Stomach (tissue), 9 donors: Measurements from ENCODE around the gene RAI2. TPM values are rescaled to one million over a fixed set of nuclear protein-coding genes. Genes with fewer than 3 reads are reported as not detected.

ENCODE experiments used
- DNase-seq, 2 donors: peaks; one replicate each; pipeline versions ENCODE4 v3.0.0 to v3.0.0-alpha.2; 2013 to 2019
- H3K27ac ChIP-seq, 5 donors: fragments of 200-600 bp in 4 of 5; sonication (generic) in 4 of 5; one replicate each; pipeline ENCODE4 v1.5.1; 2013 to 2019; ENCODE audit warnings: mild to moderate bottlenecking in 1 of 5, moderate library complexity in 1 of 5
- H3K27me3 ChIP-seq, 3 donors: fragments of 200-600 bp; sonication (generic); one replicate each; pipeline ENCODE4 v1.5.1; 2017 to 2019; ENCODE audit warnings: mixed run types in 1 of 3
- H3K36me3 ChIP-seq, 4 donors: fragments of 200-600 bp; sonication (generic); 1 replicate in 3 of 4; 2 replicates in 1 of 4; pipeline ENCODE4 v1.5.1; 2016 to 2019
- H3K4me1 ChIP-seq, 4 donors: fragments of 200-600 bp; sonication (generic); one replicate each; pipeline ENCODE4 v1.5.1; 2016 to 2019
- H3K4me3 ChIP-seq, 4 donors: fragments of 200-600 bp; sonication (generic) in 3 of 4; one replicate each; pipeline ENCODE4 v1.5.1; 2016 to 2019; ENCODE audit warnings: mild to moderate bottlenecking in 1 of 4
- H3K9me3 ChIP-seq, 4 donors: fragments of 200-600 bp; sonication (generic); one replicate each; pipeline ENCODE4 v1.5.1; 2016 to 2019
- EP300 ChIP-seq: sonication (generic); formaldehyde crosslinking; IDR thresholded peaks from one replicate; pipeline ENCODE4 v1.6.1; 2017; ENCODE audit warnings: antibody characterized with exemption
- POLR2A ChIP-seq, 4 donors: fragments of 450-650 bp; IDR thresholded peaks; one replicate each; pipeline ENCODE4 v1.6.1; 2016; ENCODE audit warnings: antibody characterized with exemption in 4 of 4, control low read depth in 2 of 4, mild to moderate bottlenecking in 1 of 4, moderate library complexity in 1 of 4
- POLR2AphosphoS5 ChIP-seq, 3 donors: sonication (generic); formaldehyde crosslinking; IDR thresholded peaks; one replicate each; pipeline ENCODE4 v1.6.1; 2016; ENCODE audit warnings: antibody characterized with exemption in 3 of 3
- WGBS, 5 donors: extraction: QIAGEN DNeasy Blood & Tissue Kit in 3 of 5; methylation state at CpG; one replicate each; pipeline versions ENCODE4 v1.1.5 to v1.1.7; 2013 to 2018; 5-methylcytosine and 5-hydroxymethylcytosine counted together
- intact Hi-C: fragments of 100-400 bp; cut with DNase I; formaldehyde crosslinking; loops from one replicate; pipeline ENCODE4 v1.15.1; 2023; ENCODE audit warnings: low total_unique reads
- polyA plus RNA-seq, 3 donors: library from polyadenylated mRNA; stranded (reverse); fragments of 200-250 nt; gene quantifications; one replicate each; pipeline ENCODE4 v1.2.3, GENCODE V29; 2013
- total RNA-seq, 5 donors: library from RNA; depleted of rRNA; stranded (reverse); fragments of >200 nt; gene quantifications; one replicate each; pipeline versions ENCODE4 v1.1.0 to v1.2.3, GENCODE V29; 2014 to 2016
- TF ChIP-seq, protein P1 (sequence below), 7 experiments: fragments of 450-650 bp in 4 of 7; fragments of 200-600 bp in 3 of 7; sonication (generic) in 3 of 7; IDR thresholded peaks; one replicate each; pipeline ENCODE4 v1.5.1; 2016 to 2019; ENCODE audit warnings: antibody characterized with exemption in 7 of 7, control low read depth in 2 of 7, mild to moderate bottlenecking in 1 of 7
- donor health status: healthy with polysubstance abuse.
- donor health status: Bipolar disorder and iron deficiency.
- donor health status: healthy.

The RAI2 gene
- total and polyA plus RNA-seq, 8 donors = 2.2 to 34.5 (median 10.8) TPM

- Histone ChIP-seq H3K4me1 (no peaks in the 10 kb centered on the region), H3K27ac (no peak overlapping the region), H3K9me3 (no peaks in the 10 kb centered on the region), H3K27me3 (peaks cover 0 to 4% (median 0%) of the 10 kb centered on the region in 3 donors), H3K36me3 (no peaks in the 10 kb centered on the region), H3K4me3 (no peak overlapping the region)
- no peak for TF ChIP-seq EP300
- no peak for TF ChIP-seq POLR2A (IDR thresholded peaks at IDR 0.05)
- TF ChIP-seq POLR2AphosphoS5 (IDR thresholded peaks at IDR 0.05) = no peak
- TF ChIP-seq, protein P1, sequence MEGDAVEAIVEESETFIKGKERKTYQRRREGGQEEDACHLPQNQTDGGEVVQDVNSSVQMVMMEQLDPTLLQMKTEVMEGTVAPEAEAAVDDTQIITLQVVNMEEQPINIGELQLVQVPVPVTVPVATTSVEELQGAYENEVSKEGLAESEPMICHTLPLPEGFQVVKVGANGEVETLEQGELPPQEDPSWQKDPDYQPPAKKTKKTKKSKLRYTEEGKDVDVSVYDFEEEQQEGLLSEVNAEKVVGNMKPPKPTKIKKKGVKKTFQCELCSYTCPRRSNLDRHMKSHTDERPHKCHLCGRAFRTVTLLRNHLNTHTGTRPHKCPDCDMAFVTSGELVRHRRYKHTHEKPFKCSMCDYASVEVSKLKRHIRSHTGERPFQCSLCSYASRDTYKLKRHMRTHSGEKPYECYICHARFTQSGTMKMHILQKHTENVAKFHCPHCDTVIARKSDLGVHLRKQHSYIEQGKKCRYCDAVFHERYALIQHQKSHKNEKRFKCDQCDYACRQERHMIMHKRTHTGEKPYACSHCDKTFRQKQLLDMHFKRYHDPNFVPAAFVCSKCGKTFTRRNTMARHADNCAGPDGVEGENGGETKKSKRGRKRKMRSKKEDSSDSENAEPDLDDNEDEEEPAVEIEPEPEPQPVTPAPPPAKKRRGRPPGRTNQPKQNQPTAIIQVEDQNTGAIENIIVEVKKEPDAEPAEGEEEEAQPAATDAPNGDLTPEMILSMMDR (IDR thresholded peaks at IDR 0.05) = no peak
- no peak for DNase-seq
- intact Hi-C loops = no loop called here
- WGBS, 5 donors = 11 to 33% (median 24%) methylated on average over 1 of the region's 1 CpG
These were observed 93.4 kb downstream of the RAI2 start for GRCh38 chrX:17767734-17768133.

DNA sequence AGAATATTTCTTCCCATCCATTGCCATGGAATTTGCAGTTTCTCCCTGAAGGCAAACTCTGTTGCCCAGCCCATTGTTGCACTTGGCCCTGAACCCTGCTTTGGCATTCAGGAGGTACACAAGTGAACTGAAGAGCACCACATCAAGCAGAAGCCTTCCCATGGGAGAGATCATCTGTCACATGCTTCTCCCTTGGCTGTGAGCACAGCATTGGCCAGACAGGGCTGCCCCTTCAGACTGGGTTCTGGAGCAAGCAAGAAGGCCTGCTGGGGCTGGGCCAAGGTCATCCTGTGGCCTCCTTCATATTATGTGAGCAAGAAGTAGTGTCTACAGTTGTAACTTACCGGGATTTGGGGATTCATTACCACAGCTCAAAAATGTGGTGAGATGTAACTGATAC is 101.1 kb downstream of the RAI2 start:
- peaks cover 0 to 9% (median 0%) of the 10 kb centered on the region in 3 donors for H3K27me3 ChIP-seq
- H3K27ac ChIP-seq = no peak overlapping the region
- intact Hi-C loops = no loop called here
- no peak overlapping the region for H3K4me3 ChIP-seq
- no peaks in the 10 kb centered on the region for H3K4me1 ChIP-seq
- DNase-seq = no peak
- TF ChIP-seq, protein P1 (IDR thresholded peaks at IDR 0.05) = no peak
- TF ChIP-seq EP300 (no peak), POLR2AphosphoS5 (IDR thresholded peaks at IDR 0.05) (no peak), POLR2A (IDR thresholded peaks at IDR 0.05) (no peak)
- no peaks in the 10 kb centered on the region for H3K9me3 ChIP-seq
- H3K36me3 ChIP-seq = no peaks in the 10 kb centered on the region
- 71 to 100% (median 76%) methylated on average over 1 of the region's 1 CpG for WGBS, 5 donors

DNA sequence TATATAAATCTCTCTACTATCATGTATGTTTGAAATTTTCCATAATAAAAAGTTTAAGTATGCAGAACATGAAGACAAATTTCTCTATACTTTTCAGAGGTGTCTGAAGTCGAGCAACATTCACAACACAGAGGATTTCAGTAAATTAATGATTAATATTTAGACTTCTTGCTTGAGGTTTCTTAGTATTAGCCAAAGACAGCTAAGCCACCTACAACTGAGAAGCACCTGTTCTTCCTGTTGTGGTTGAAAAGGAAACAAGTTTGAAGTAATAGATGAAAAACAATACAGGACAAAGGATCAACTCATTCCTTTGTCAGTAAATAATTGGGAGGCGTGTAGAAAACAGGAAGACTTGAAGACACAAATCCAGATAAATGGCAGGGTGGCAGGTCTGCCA is 102.7 kb downstream of the RAI2 start:
- intact Hi-C loops = no loop called here
- 52 to 85% (median 61%) methylated on average over 2 of the region's 2 CpGs for WGBS, 5 donors
- Histone ChIP-seq H3K4me3 (no peak overlapping the region), H3K9me3 (no peaks in the 10 kb centered on the region), H3K36me3 (no peaks in the 10 kb centered on the region), H3K4me1 (no peaks in the 10 kb centered on the region), H3K27ac (no peak overlapping the region), H3K27me3 (peaks cover 0 to 5% (median 0%) of the 10 kb centered on the region in 3 donors)
- DNase-seq = no peak
- TF ChIP-seq, protein P1 (IDR thresholded peaks at IDR 0.05) = no peak
- TF ChIP-seq EP300 (no peak), POLR2AphosphoS5 (IDR thresholded peaks at IDR 0.05) (no peak), POLR2A (IDR thresholded peaks at IDR 0.05) (no peak)

GRCh38 chrX:17750436-17750835 is 110.7 kb downstream of the RAI2 start:
- H3K4me3 ChIP-seq = no peak overlapping the region
- intact Hi-C loops = no loop called here
- H3K36me3 ChIP-seq = peaks cover 0 to 23% (median 21%) of the 10 kb centered on the region in 4 donors
- H3K27me3 ChIP-seq = peaks cover 0 to 4% (median 0%) of the 10 kb centered on the region in 3 donors
- 52 to 65% (median 60%) methylated on average over 3 of the region's 3 CpGs for WGBS, 5 donors
- TF ChIP-seq EP300 (no peak), POLR2AphosphoS5 (IDR thresholded peaks at IDR 0.05) (no peak), POLR2A (IDR thresholded peaks at IDR 0.05) (no peak)
- TF ChIP-seq, protein P1 (IDR thresholded peaks at IDR 0.05) = no peak
- no peak overlapping the region for H3K27ac ChIP-seq
- DNase-seq = no peak
- no peaks in the 10 kb centered on the region for H3K4me1 ChIP-seq
- H3K9me3 ChIP-seq = no peaks in the 10 kb centered on the region

Other genes starting within 250 kb of the RAI2 start
- gene SCML1, start 123.8 kb downstream of the RAI2 start, total RNA-seq = 10 to 100 TPM in 4 of 5 donors, under 1 TPM in 1; 0.45 to 28.1 (median 18.8) TPM
- 10 to 100 TPM in 1 of 3 donors, 1 to 10 TPM in 2; 2.7 to 12.4 (median 3.6) TPM for gene SCML1, start 123.8 kb downstream of the RAI2 start, polyA plus RNA-seq